Measurements from ENCODE around the gene VPS37D.
"Not testable (repeated sequence)": the region's sequence is repeated elsewhere in the genome, so short reads cannot be mapped to it uniquely, and the experiment has no call there.

VPS37D gene

GRCh38 chr7:73671322-73671661, 3.7 kb downstream of the VPS37D start:
- no peak for TF ChIP-seq CTCF (IDR thresholded peaks at IDR 0.05)
- no peak overlapping the region for H3K27ac ChIP-seq
- H3K27me3 ChIP-seq (ENCODE audit: control insufficient read depth, insufficient read depth, low read length), result no peaks in the 10 kb centered on the region
- H3K4me2 ChIP-seq (ENCODE audit: low read length), result no peak overlapping the region
- no peak overlapping the region for H2AFZ ChIP-seq
- no peak overlapping the region for H3K9ac ChIP-seq
- peaks cover 7% of the 10 kb centered on the region for H3K4me1 ChIP-seq
- H3K79me2 ChIP-seq, result peaks cover 4% of the 10 kb centered on the region
- no peaks in the 10 kb centered on the region for H3K9me3 ChIP-seq (ENCODE audit: control insufficient read depth, low read length)
- H3K36me3 ChIP-seq (ENCODE audit: control insufficient read depth, insufficient read depth, low read length), result no peaks in the 10 kb centered on the region
- H3K4me3 ChIP-seq (ENCODE audit: low read depth, low read length), result no peak overlapping the region

- Histone ChIP-seq H2AFZ (no peak overlapping the region), H3K27ac (no peak overlapping the region), H3K4me2 (ENCODE audit: low read length) (no peak overlapping the region), H3K79me2 (peaks cover 4% of the 10 kb centered on the region), H3K27me3 (ENCODE audit: control insufficient read depth, insufficient read depth, low read length) (no peaks in the 10 kb centered on the region), H3K4me3 (ENCODE audit: low read depth, low read length) (no peak overlapping the region), H3K36me3 (ENCODE audit: control insufficient read depth, insufficient read depth, low read length) (no peaks in the 10 kb centered on the region), H3K4me1 (peaks cover 7% of the 10 kb centered on the region), H3K9me3 (ENCODE audit: control insufficient read depth, low read length) (no peaks in the 10 kb centered on the region), H3K9ac (no peak overlapping the region)
- no peak for TF ChIP-seq CTCF (IDR thresholded peaks at IDR 0.05)
Measured at GRCh38 chr7:73671857-73672445, 4.3 kb downstream of the VPS37D start.

DNA sequence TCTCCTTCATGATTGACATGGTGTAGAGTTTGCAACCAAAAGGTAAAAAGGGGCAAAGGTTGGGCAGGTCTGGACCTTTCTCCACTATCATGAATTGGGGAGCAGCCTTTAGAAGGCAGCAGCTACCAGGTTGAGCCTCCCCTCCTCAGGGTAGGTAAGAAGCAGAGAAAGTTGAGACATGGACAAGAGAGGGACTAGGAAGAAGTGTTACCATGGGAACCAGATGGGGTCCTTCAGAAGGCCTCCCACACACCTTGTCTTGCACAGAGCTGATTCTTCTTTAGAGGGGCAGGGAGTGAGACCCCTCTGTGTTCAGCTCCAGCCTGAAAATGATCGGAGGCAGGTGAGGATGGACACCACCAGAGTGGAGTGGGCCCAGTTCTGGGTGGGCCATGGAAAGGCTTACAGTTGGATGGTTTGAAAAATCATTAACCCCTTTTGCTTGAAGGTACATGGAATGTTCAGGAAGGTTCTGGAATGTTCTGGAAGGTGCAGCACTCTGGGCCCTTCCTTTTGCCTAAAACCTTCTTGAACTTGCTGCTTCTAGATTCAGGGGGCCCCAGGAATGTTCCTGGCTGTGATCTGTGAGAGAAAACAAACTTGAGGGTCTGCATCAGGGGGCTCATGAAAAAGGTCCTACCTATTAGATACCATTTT, 7.0 kb downstream of the VPS37D start:
- no peaks in the 10 kb centered on the region for H3K4me1 ChIP-seq
- no peaks in the 10 kb centered on the region for H3K36me3 ChIP-seq (ENCODE audit: control insufficient read depth, insufficient read depth, low read length)

DNA sequence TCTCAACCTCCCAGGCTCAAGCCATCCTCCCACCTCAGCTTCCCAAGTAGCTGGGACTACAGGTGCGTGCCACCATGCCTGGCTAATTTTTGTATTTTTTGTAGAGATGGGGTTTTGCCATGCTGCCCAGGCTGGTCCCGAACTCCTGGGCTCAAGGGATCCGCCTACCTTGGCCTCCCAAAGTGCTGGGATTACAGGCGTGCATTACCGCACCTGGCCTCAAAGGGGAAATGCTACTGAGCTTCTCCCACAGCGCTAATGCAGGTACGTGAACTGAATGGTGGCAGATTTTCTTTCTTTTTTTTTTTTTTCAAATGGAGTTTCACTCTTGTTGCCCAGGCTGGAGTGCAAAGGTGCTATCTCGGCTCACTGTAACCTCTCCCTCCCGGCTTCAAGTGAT, 8.4 kb downstream of the VPS37D start:
- H3K4me3 ChIP-seq (ENCODE audit: low read depth, low read length); H3K36me3 ChIP-seq (ENCODE audit: control insufficient read depth, insufficient read depth, low read length); H3K27ac ChIP-seq; H3K4me2 ChIP-seq (ENCODE audit: low read length); H2AFZ ChIP-seq; H3K9me3 ChIP-seq (ENCODE audit: control insufficient read depth, low read length); H3K4me1 ChIP-seq; H3K9ac ChIP-seq; H3K27me3 ChIP-seq (ENCODE audit: control insufficient read depth, insufficient read depth, low read length): not testable (repeated sequence)
- H3K79me2 ChIP-seq, result peaks cover 12% of the 10 kb centered on the region

More for the DNA sequence above, 7.0 kb downstream of the VPS37D start:
- no peak for TF ChIP-seq CTCF (IDR thresholded peaks at IDR 0.05)
- H3K4me2 ChIP-seq (ENCODE audit: low read length), result no peak overlapping the region
- H3K27ac ChIP-seq, result no peak overlapping the region
- no peak overlapping the region for H3K4me3 ChIP-seq (ENCODE audit: low read depth, low read length)
- peaks cover 4% of the 10 kb centered on the region for H3K79me2 ChIP-seq
- no peaks in the 10 kb centered on the region for H3K27me3 ChIP-seq (ENCODE audit: control insufficient read depth, insufficient read depth, low read length)
- H3K9ac ChIP-seq, result no peak overlapping the region
- no peak overlapping the region for H2AFZ ChIP-seq
- no peaks in the 10 kb centered on the region for H3K9me3 ChIP-seq (ENCODE audit: control insufficient read depth, low read length)

- Histone ChIP-seq H3K79me2 (peaks cover 34% of the 10 kb centered on the region), H3K36me3 (ENCODE audit: control insufficient read depth, insufficient read depth, low read length) (no peaks in the 10 kb centered on the region), H3K9ac (no peak overlapping the region), H2AFZ (no peak overlapping the region), H3K4me3 (ENCODE audit: low read depth, low read length) (no peak overlapping the region), H3K9me3 (ENCODE audit: control insufficient read depth, low read length) (no peaks in the 10 kb centered on the region), H3K27ac (no peak overlapping the region), H3K4me1 (peaks cover 15% of the 10 kb centered on the region), H3K27me3 (ENCODE audit: control insufficient read depth, insufficient read depth, low read length) (no peaks in the 10 kb centered on the region), H3K4me2 (ENCODE audit: low read length) (no peak overlapping the region)
- TF ChIP-seq CTCF (IDR thresholded peaks at IDR 0.05), result no peak
Measured at GRCh38 chr7:73678862-73679261, 11.2 kb downstream of the VPS37D start.
